ENCODE data around the gene DAB1.

The DAB1 gene

DNA sequence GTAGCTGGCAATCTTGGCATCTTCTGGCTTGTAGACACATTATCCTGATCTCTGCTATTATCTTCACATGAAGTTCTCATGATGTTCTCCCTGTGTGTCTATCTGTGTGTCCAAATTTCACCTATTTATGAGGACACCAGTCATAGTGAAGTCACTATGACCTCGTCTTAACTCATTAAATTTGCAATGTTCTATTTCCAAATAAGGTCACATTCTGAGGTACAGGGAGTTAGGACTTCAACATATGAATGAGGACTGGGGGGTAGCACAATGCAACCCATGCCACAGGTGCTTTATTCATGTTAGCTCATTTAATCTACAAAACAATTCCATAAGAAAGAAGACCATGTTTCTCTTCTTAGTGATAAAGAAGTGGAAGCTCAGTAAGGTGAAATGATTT lies 251.8 kb downstream of the DAB1 start:
- Histone ChIP-seq H3K9ac (ENCODE audit: low read depth, low read length) (no peak overlapping the region), H3K4me1 (ENCODE audit: control insufficient read depth, insufficient read depth, low read length) (peaks cover 10% of the 10 kb centered on the region), H3K9me3 (ENCODE audit: control insufficient read depth, insufficient read depth, low read length) (no peaks in the 10 kb centered on the region), H3K4me3 (ENCODE audit: low read depth, low read length) (no peak overlapping the region), H3K27me3 (ENCODE audit: control insufficient read depth, insufficient read depth, low read length) (no peaks in the 10 kb centered on the region), H3K36me3 (ENCODE audit: control insufficient read depth, insufficient read depth, low read length) (no peaks in the 10 kb centered on the region)

- Histone ChIP-seq H3K27me3 (ENCODE audit: control insufficient read depth, insufficient read depth, low read length) (no peaks in the 10 kb centered on the region), H3K4me1 (ENCODE audit: control insufficient read depth, insufficient read depth, low read length) (peaks cover 25% of the 10 kb centered on the region), H3K9me3 (ENCODE audit: control insufficient read depth, insufficient read depth, low read length) (no peaks in the 10 kb centered on the region), H3K9ac (ENCODE audit: low read depth, low read length) (no peak overlapping the region), H3K36me3 (ENCODE audit: control insufficient read depth, insufficient read depth, low read length) (no peaks in the 10 kb centered on the region), H3K4me3 (ENCODE audit: low read depth, low read length) (no peak overlapping the region)
Measured at GRCh38 chr1:57167997-57168396, 255.9 kb downstream of the DAB1 start.

- Histone ChIP-seq H3K27me3 (ENCODE audit: control insufficient read depth, insufficient read depth, low read length) (no peaks in the 10 kb centered on the region), H3K4me3 (ENCODE audit: low read depth, low read length) (no peak overlapping the region), H3K9me3 (ENCODE audit: control insufficient read depth, insufficient read depth, low read length) (no peaks in the 10 kb centered on the region), H3K36me3 (ENCODE audit: control insufficient read depth, insufficient read depth, low read length) (no peaks in the 10 kb centered on the region), H3K9ac (ENCODE audit: low read depth, low read length) (no peak overlapping the region), H3K4me1 (ENCODE audit: control insufficient read depth, insufficient read depth, low read length) (peaks cover 14% of the 10 kb centered on the region)
Measured at GRCh38 chr1:57165546-57165945, 258.3 kb downstream of the DAB1 start.

GRCh38 chr1:57164584-57164983 lies 259.3 kb downstream of the DAB1 start:
- H3K4me3 ChIP-seq (ENCODE audit: low read depth, low read length): no peak overlapping the region
- H3K9ac ChIP-seq (ENCODE audit: low read depth, low read length): no peak overlapping the region
- no peaks in the 10 kb centered on the region for H3K27me3 ChIP-seq (ENCODE audit: control insufficient read depth, insufficient read depth, low read length)
- no peaks in the 10 kb centered on the region for H3K9me3 ChIP-seq (ENCODE audit: control insufficient read depth, insufficient read depth, low read length)
- H3K36me3 ChIP-seq (ENCODE audit: control insufficient read depth, insufficient read depth, low read length): no peaks in the 10 kb centered on the region
- peaks cover 14% of the 10 kb centered on the region for H3K4me1 ChIP-seq (ENCODE audit: control insufficient read depth, insufficient read depth, low read length)

DNA sequence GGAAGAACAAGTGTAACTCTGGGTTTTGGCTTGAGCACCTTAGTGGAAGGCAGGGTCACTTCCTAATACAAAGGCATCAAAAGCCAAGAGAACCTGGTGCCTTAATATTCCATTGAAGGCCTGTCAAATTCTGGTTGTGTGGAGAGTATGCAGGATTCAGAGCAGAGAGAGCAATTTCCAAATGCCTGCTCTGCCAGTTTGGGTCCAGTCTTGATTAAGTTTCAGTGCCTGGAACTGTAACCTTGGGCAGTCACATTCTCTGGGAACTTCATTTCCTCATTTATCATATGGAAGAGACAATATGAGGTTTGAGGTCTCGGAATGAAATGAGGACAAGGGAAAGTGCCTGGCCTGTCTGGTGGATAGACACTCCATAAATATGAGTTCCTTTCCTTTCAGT lies 260.1 kb downstream of the DAB1 start:
- no peaks in the 10 kb centered on the region for H3K27me3 ChIP-seq (ENCODE audit: control insufficient read depth, insufficient read depth, low read length)
- H3K4me1 ChIP-seq (ENCODE audit: control insufficient read depth, insufficient read depth, low read length): peaks cover 14% of the 10 kb centered on the region
- no peaks in the 10 kb centered on the region for H3K36me3 ChIP-seq (ENCODE audit: control insufficient read depth, insufficient read depth, low read length)

GRCh38 chr1:57163325-57163724 lies 260.5 kb downstream of the DAB1 start:
- Histone ChIP-seq H3K4me3 (ENCODE audit: low read depth, low read length) (no peak overlapping the region), H3K9me3 (ENCODE audit: control insufficient read depth, insufficient read depth, low read length) (no peaks in the 10 kb centered on the region), H3K27me3 (ENCODE audit: control insufficient read depth, insufficient read depth, low read length) (no peaks in the 10 kb centered on the region), H3K4me1 (ENCODE audit: control insufficient read depth, insufficient read depth, low read length) (peaks cover 17% of the 10 kb centered on the region), H3K9ac (ENCODE audit: low read depth, low read length) (no peak overlapping the region), H3K36me3 (ENCODE audit: control insufficient read depth, insufficient read depth, low read length) (no peaks in the 10 kb centered on the region)

More for the DNA sequence above, 260.1 kb downstream of the DAB1 start:
- Histone ChIP-seq H3K9me3 (ENCODE audit: control insufficient read depth, insufficient read depth, low read length) (no peaks in the 10 kb centered on the region), H3K4me3 (ENCODE audit: low read depth, low read length) (no peak overlapping the region), H3K9ac (ENCODE audit: low read depth, low read length) (no peak overlapping the region)

DNA sequence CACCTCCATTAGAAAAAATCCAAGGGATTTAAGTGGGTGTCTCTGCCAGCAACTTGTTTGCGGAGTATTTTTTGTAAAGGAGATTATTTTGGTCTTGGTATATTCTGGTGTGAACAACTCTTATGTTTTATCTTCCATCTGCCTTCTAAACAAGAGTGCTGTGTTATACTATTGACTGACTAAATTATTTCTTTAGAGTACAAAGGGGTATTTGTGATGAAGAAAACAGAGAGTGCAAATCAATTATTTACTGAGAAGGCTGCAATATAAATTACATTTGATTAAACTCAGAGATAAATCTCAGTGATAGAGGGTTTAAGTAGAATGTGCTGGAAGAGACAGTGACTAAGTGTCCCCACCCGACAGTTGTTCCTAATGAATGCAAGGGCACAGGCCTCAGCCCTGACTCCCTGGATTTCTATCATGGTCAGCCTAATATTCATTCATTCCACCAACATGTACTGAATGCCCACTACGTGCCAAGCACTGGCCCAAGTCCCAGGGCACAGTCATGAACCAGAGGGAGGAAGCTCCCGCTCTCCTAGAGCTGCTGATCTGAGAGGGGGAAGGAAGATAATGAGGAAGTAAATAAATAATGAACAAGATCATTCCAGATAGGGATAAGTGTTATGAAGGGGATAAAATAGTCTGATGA lies 261.1 kb downstream of the DAB1 start:
- no peaks in the 10 kb centered on the region for H3K9me3 ChIP-seq (ENCODE audit: control insufficient read depth, insufficient read depth, low read length)
- no peak overlapping the region for H3K4me3 ChIP-seq (ENCODE audit: low read depth, low read length)
- H3K27me3 ChIP-seq (ENCODE audit: control insufficient read depth, insufficient read depth, low read length): no peaks in the 10 kb centered on the region
- peaks cover 20% of the 10 kb centered on the region for H3K4me1 ChIP-seq (ENCODE audit: control insufficient read depth, insufficient read depth, low read length)
- H3K9ac ChIP-seq (ENCODE audit: low read depth, low read length): no peak overlapping the region
- no peaks in the 10 kb centered on the region for H3K36me3 ChIP-seq (ENCODE audit: control insufficient read depth, insufficient read depth, low read length)

DNA sequence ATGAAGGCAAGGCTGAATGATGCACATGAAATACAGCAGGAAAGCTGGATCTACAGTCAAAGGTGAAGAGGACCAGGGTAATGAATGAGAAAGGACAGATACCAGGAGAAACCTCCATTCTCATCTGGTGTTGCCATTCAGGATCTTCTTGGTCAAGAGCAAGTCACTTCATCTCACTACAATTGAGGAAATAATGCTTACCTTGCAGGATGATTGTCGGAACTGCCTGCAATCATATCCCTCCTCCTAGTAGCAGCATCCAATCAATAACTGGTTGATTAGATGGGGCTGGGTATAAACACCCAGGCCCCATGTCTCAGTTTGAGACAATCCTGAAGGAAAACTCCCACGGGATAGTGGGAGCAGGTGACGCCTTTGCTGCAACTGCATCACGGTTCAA lies 263.3 kb downstream of the DAB1 start:
- Histone ChIP-seq H3K9ac (ENCODE audit: low read depth, low read length) (no peak overlapping the region), H3K9me3 (ENCODE audit: control insufficient read depth, insufficient read depth, low read length) (no peaks in the 10 kb centered on the region), H3K4me3 (ENCODE audit: low read depth, low read length) (no peak overlapping the region), H3K36me3 (ENCODE audit: control insufficient read depth, insufficient read depth, low read length) (no peaks in the 10 kb centered on the region), H3K4me1 (ENCODE audit: control insufficient read depth, insufficient read depth, low read length) (peaks cover 19% of the 10 kb centered on the region), H3K27me3 (ENCODE audit: control insufficient read depth, insufficient read depth, low read length) (no peaks in the 10 kb centered on the region)

- no peaks in the 10 kb centered on the region for H3K9me3 ChIP-seq (ENCODE audit: control insufficient read depth, insufficient read depth, low read length)
- H3K4me3 ChIP-seq (ENCODE audit: low read depth, low read length): no peak overlapping the region
- no peaks in the 10 kb centered on the region for H3K36me3 ChIP-seq (ENCODE audit: control insufficient read depth, insufficient read depth, low read length)
- no peaks in the 10 kb centered on the region for H3K27me3 ChIP-seq (ENCODE audit: control insufficient read depth, insufficient read depth, low read length)
- peaks cover 11% of the 10 kb centered on the region for H3K4me1 ChIP-seq (ENCODE audit: control insufficient read depth, insufficient read depth, low read length)
- no peak overlapping the region for H3K9ac ChIP-seq (ENCODE audit: low read depth, low read length)
Measured at GRCh38 chr1:57158604-57158998, 265.3 kb downstream of the DAB1 start.

GRCh38 chr1:57157818-57158603 lies 265.8 kb downstream of the DAB1 start:
- no peak overlapping the region for H3K4me3 ChIP-seq (ENCODE audit: low read depth, low read length)
- no peaks in the 10 kb centered on the region for H3K27me3 ChIP-seq (ENCODE audit: control insufficient read depth, insufficient read depth, low read length)
- no peaks in the 10 kb centered on the region for H3K9me3 ChIP-seq (ENCODE audit: control insufficient read depth, insufficient read depth, low read length)
- peaks cover 9% of the 10 kb centered on the region for H3K4me1 ChIP-seq (ENCODE audit: control insufficient read depth, insufficient read depth, low read length)
- H3K9ac ChIP-seq (ENCODE audit: low read depth, low read length): no peak overlapping the region
- H3K36me3 ChIP-seq (ENCODE audit: control insufficient read depth, insufficient read depth, low read length): no peaks in the 10 kb centered on the region

- Histone ChIP-seq H3K9ac (ENCODE audit: low read depth, low read length) (no peak overlapping the region), H3K36me3 (ENCODE audit: control insufficient read depth, insufficient read depth, low read length) (no peaks in the 10 kb centered on the region), H3K4me1 (ENCODE audit: control insufficient read depth, insufficient read depth, low read length) (peaks cover 9% of the 10 kb centered on the region), H3K27me3 (ENCODE audit: control insufficient read depth, insufficient read depth, low read length) (no peaks in the 10 kb centered on the region), H3K4me3 (ENCODE audit: low read depth, low read length) (no peak overlapping the region), H3K9me3 (ENCODE audit: control insufficient read depth, insufficient read depth, low read length) (no peaks in the 10 kb centered on the region)
Measured at GRCh38 chr1:57156907-57157306, 267.0 kb downstream of the DAB1 start.

- no peak overlapping the region for H3K4me3 ChIP-seq (ENCODE audit: low read depth, low read length)
- no peak overlapping the region for H3K9ac ChIP-seq (ENCODE audit: low read depth, low read length)
- H3K27me3 ChIP-seq (ENCODE audit: control insufficient read depth, insufficient read depth, low read length): no peaks in the 10 kb centered on the region
- no peaks in the 10 kb centered on the region for H3K9me3 ChIP-seq (ENCODE audit: control insufficient read depth, insufficient read depth, low read length)
- H3K4me1 ChIP-seq (ENCODE audit: control insufficient read depth, insufficient read depth, low read length): no peaks in the 10 kb centered on the region
- H3K36me3 ChIP-seq (ENCODE audit: control insufficient read depth, insufficient read depth, low read length): no peaks in the 10 kb centered on the region
Measured at GRCh38 chr1:57146100-57146499, 277.8 kb downstream of the DAB1 start.
